ENCODE results near the gene RAB37. TPM values are rescaled to one million over a fixed set of nuclear protein-coding genes. Genes with fewer than 3 reads are reported as not detected.

RAB37 gene
- total and polyA plus RNA-seq, 2 of the 13 experiments (the other 11 are each of a cell fraction or from before 2014, with no cell fraction given): 0.91 to 3.7 TPM

GRCh38 chr17:74738051-74738996 is 1.3 kb downstream of the RAB37 start (continued):
- TF ChIP-seq MLLT10 (CRISPR knock-in tag; IDR thresholded peaks at IDR 0.05) (no peak), CREB3 (CRISPR knock-in tag; IDR thresholded peaks at IDR 0.05) (no peak), HMGXB4 (CRISPR knock-in tag; IDR thresholded peaks at IDR 0.05; ENCODE audit: borderline replicate concordance in 1 of 2, low read depth in 1 of 2) (no peak), ZBTB39 (CRISPR knock-in tag; IDR thresholded peaks at IDR 0.05) (no peak), ESRRA (CRISPR knock-in tag; IDR thresholded peaks at IDR 0.05; ENCODE audit: low read depth) (no peak), U2AF2 (IDR thresholded peaks at IDR 0.05; ENCODE audit: low read depth, low read length) (no peak), CENPT (CRISPR knock-in tag; IDR thresholded peaks at IDR 0.05; ENCODE audit: low read depth) (no peak), AKAP8 (CRISPR knock-in tag; IDR thresholded peaks at IDR 0.05) (0 out of 2 replicates have a peak, but pooled peaks have one; percentile 37), ZNF282 (IDR thresholded peaks at IDR 0.05; ENCODE audit: partially characterized antibody) (no peak), ZNF598 (CRISPR knock-in tag; IDR thresholded peaks at IDR 0.05; ENCODE audit: borderline replicate concordance) (no peak), ZNF326 (CRISPR knock-in tag; IDR thresholded peaks at IDR 0.05; ENCODE audit: borderline replicate concordance) (no peak), ZFP82 (CRISPR knock-in tag; IDR thresholded peaks at IDR 0.05; ENCODE audit: borderline replicate concordance) (no peak), ZSCAN12 (CRISPR knock-in tag; IDR thresholded peaks at IDR 0.05) (no peak), SMAD9 (CRISPR knock-in tag; IDR thresholded peaks at IDR 0.05) (no peak), NCOA1 (CRISPR knock-in tag; IDR thresholded peaks at IDR 0.05) (no peak), NCOA5 (CRISPR knock-in tag; IDR thresholded peaks at IDR 0.05) (no peak), POGZ (CRISPR knock-in tag; IDR thresholded peaks at IDR 0.05) (peak; percentile 37; the same call in 1 of the 2 replicates), MIXL1 (CRISPR knock-in tag; IDR thresholded peaks at IDR 0.05) (no peak), ZNF75D (CRISPR knock-in tag; IDR thresholded peaks at IDR 0.05; ENCODE audit: borderline replicate concordance) (no peak), HNF1B (CRISPR knock-in tag; IDR thresholded peaks at IDR 0.05) (no peak), PPARG (CRISPR knock-in tag; conservative IDR thresholded peaks at IDR 0.05) (0 out of 2 replicates have a peak, but pooled peaks have one; percentile 26), TP53 (CRISPR knock-in tag; conservative IDR thresholded peaks at IDR 0.05) (no peak), ZNF333 (CRISPR knock-in tag; IDR thresholded peaks at IDR 0.05; ENCODE audit: borderline replicate concordance) (0 out of 2 replicates have a peak, but pooled peaks have one; percentile 37)

Measured in HepG2 (cell line).